ENCODE data around the gene NOSIP.

The NOSIP gene

GRCh38 chr19:49544154-49544553 lies 36.2 kb downstream of the NOSIP start:
- DNase-seq = no peak

- DNase-seq = no peak
Measured at GRCh38 chr19:49543032-49543431, 37.3 kb downstream of the NOSIP start.

- no peak for DNase-seq
Measured at GRCh38 chr19:49542446-49542845, 37.9 kb downstream of the NOSIP start.

DNA sequence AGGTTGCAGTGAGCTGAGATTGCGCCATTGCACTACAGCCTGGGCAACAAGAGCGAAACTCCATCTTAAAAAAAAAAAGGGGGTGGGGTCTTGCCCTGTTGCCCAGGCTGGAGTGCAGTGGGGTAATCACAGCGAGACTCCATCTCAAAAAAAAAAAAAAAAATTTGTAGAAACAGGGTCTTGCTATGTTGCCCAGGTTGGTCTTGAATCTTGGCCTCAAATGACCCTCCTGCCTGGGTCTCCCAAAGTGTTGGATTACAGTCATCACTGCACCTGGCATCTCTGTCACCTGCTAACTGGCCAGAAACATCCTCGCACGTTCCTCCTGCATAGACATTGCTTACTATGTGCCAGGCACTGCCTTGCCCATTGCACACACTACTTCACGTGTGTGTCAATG lies 38.4 kb downstream of the NOSIP start:
- no peak for DNase-seq

GRCh38 chr19:49539192-49539952 lies 41.0 kb downstream of the NOSIP start:
- DNase-seq = no peak

DNA sequence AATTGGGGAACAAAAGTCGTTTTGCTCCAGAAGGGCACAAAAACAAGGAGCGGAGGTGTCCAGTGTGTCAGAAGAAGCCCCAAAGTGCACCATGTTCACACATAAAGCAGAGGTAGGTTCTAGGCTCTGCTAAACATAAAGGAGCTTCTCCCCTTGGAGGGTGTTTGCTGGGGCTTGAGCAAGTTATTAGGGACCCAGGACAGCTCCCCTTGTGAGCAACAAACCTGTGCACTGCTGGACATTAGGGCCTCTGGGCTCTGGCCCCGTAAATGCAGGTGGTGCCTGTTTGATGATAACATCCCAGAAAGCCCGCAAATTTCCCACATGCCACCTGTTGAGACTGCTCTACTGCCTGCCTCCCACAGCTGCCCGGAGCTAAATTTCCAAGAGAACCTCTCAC lies 41.7 kb downstream of the NOSIP start:
- DNase-seq = no peak

DNA sequence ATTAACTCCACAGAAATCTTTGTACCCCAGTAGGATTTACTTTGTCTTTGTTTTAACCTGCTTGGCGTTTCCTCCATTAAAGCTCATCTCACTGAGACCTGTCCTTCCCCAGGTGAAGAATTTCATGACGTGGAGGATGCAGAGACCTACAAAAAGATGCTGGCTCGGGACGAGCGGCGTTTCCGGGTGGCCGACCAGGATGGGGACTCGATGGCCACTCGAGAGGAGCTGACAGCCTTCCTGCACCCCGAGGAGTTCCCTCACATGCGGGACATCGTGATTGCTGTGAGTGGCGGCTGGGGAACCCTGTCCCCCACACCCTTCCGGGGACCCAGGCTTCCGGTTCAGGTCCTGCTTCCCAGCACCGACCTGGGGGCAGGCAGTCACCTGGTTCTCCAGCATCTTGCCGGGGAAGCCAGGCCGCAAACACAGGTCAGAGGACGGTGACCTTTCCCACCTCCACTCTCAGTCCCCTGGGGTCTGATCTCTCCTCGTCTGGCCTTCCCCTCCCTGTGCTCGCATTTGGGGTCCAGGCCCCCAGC lies 43.4 kb downstream of the NOSIP start:
- no peak for DNase-seq

- no peak for DNase-seq
Measured at GRCh38 chr19:49534632-49535385, 45.5 kb downstream of the NOSIP start.

DNA sequence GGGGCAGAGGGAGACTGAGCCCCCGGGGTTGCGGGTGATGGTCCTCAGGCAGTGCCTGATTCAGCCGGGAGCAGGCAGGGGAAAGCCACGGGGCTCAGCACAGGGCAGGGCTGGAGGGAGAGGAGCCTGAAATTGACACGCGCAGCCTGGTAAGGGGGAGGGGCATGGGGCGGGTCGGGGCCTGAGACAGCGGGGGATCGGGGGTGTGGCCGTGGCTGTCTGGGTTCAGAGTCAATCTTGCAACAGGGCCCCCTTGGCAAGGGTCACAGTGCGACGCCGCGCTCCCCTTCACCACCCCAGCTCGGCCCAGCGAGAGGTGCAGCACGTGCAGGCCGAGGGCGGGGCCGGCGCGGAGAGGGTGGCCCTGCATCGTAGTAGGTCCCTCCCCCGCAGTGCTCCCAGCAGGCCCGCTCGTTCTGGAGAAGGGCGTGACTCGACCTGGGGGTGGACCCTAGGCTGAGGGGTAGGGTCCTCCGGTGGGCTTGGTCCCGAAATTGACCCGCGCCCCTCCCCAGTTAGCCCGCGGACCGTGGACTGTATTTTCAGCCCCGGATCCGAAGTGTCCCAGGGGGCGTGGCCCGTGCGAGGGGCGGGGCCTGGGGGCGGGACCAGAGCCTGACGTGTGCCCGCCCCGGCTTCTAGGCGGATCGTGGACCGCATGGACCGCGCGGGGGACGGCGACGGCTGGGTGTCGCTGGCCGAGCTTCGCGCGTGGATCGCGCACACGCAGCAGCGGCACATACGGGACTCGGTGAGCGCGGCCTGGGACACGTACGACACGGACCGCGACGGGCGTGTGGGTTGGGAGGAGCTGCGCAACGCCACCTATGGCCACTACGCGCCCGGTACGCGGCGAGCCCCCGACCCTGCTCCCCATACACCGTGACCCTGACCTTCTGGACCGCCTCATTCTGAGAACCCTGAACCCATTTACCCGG lies 46.5 kb downstream of the NOSIP start:
- DNase-seq = peak; percentile 88

GRCh38 chr19:49530708-49531107 lies 49.6 kb downstream of the NOSIP start:
- no peak for DNase-seq

DNA sequence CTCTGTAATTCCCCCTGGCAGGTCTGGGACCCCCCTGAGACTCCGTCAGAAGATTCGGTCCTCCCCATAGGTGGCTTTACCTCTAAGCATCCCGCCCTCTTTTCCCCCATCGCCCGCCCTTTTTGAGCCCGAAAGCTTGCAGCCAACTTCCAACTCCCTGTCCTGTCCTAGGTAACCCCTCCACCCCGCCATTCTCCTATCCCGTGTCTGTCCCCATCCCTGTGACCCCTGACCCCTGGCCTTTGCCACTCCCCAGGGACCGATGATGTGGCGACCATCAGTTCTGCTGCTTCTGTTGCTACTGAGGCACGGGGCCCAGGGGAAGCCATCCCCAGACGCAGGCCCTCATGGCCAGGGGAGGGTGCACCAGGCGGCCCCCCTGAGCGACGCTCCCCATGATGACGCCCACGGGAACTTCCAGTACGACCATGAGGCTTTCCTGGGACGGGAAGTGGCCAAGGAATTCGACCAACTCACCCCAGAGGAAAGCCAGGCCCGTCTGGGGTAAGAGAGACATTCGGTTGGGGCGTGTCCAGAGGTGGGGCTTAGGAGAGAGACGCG lies 52.1 kb downstream of the NOSIP start:
- DNase-seq = no peak

DNA sequence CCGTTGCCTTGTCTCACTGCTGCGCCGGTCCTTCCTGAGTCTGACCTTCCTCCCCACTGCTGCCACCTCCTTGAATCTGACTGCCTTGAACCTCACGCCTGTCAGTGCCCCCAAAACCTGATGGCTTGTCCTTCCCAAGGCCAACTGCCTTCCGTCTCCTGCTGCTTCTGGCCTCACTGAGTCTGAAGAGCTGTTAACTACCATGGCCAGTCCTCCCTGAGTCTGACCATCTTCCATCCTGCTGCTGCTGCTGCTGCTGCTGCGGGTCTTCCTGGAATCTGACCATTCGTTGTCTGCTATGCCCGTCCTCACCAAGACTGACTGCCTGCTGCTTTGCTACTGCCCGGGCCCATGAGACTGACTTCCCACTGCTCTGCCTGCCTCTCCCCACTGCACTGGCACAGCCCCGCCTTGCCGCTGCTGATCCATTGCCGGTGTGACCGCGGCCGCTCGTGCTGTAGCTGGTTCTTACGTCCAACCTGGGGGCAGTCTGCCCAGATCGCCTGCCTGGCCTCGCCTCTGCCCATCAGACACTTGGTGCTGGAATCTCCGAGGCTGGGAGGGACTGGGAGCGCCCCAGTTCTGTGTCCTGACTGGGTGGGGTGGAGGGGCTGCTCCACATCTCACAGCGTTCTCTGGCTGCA lies 55.4 kb downstream of the NOSIP start:
- DNase-seq = no peak

DNA sequence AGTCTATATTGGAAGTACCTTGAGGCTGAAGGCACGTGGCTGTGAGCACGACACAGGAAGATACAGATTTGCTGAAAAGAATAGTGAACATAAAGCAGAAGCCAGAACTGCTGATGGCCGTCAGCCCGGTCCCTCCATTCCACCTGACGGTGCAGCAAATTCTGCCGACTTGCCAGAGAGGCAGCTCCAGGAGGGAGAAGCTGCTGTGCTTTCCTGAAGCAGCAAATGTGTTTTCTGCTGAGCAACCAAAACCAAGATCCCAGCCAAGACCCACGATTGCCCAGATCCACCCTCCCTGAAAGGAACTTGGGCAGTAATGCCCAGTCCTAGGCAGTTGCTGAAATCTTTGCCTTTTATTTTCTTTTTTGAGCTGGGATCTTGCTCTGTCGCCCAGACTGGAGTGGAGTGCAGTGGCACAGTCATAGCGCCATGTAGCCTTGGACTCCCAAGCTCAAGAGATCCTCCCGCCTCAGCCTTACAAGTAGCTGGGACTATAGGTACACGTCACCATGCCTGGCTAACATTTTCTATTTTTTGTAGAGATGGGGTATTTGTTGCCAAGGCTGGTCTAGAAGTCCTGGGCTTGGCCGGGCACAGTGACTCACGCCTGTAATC lies 59.5 kb downstream of the NOSIP start:
- DNase-seq = no peak

DNA sequence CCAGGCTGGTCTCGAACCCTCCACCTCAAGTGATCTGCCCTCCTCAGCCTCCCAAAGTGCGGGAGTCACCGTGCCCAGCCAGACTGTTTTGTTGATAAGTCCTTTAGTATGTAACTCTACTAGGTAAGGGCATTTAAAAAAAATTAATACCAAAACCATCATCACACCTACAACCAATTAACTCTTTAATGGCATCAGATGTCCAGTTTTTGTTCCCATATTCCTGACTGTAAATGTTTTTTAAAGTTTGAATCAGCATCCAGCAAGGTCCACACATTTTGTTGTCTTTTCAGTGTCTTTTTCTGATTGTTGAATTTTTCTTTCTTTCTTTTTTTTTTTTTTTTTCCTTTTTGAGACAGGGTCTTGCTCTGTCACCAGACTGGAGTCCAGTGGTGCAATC lies 62.3 kb downstream of the NOSIP start:
- no peak for DNase-seq

- DNase-seq = no peak
Measured at GRCh38 chr19:49515767-49516166, 64.6 kb downstream of the NOSIP start.

DNA sequence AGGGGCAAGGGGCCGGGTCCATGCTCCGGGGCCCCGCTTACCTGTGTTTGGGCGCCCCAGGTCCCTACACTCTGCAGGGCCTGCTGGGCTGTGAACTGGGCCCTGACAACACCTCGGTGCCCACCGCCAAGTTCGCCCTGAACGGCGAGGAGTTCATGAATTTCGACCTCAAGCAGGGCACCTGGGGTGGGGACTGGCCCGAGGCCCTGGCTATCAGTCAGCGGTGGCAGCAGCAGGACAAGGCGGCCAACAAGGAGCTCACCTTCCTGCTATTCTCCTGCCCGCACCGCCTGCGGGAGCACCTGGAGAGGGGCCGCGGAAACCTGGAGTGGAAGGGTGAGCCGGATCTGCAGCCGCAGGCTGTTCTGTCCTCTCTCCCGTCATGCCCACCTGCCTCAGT lies 66.2 kb downstream of the NOSIP start:
- no peak for DNase-seq

GRCh38 chr19:49513746-49514118 lies 66.6 kb downstream of the NOSIP start:
- no peak for DNase-seq

DNA sequence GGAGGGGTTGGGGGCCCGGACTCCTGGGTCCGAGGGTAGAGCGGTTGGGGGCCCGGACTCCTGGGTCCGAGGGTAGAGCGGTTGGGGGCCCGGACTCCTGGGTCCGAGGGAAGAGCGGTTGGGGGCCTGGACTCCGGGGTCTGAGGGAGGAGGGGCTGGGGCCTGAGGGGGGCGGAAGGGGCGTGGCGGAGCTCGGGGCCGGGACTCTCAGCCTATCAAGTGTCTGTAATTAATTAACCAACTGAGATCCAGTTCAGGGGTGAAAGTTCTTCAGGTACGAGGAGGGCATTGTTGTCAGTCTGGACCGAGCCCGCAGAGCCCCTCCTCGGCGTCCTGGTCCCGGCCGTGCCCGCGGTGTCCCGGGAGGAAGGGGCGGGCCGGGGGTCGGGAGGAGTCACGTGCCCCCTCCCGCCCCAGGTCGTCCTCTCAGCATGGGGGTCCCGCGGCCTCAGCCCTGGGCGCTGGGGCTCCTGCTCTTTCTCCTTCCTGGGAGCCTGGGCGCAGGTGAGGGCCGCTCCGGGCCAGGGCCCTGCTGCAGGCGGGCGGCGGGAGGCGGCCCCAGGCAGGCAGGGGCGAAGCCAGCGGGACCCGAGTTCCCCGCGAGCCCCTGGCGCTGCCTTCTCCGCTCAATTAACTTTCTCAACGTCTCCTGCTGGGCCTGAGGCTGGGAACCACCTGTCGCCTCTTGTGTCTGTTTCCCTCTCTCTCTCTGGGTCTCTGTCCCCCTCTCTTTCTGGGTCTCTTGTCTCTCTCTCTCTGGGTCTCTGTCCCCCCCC lies 67.2 kb downstream of the NOSIP start:
- DNase-seq = peak in 1 of 2 donors; percentile 44

GRCh38 chr19:49507803-49508494 lies 72.4 kb downstream of the NOSIP start:
- no peak for DNase-seq

- peak; percentile 80 for DNase-seq
Measured at GRCh38 chr19:49506575-49507105, 73.7 kb downstream of the NOSIP start.

Data from stimulated activated CD4-positive, alpha-beta T cell treated with anti-CD3 and anti-CD28 coated beads, Interleukin-2, amount 100 ng/mL, for 24 hours (primary cell).